ENCODE data around the gene DCDC1.
"Not testable (repeated sequence)": the region's sequence is repeated elsewhere in the genome, so short reads cannot be mapped to it uniquely, and the experiment has no call there.

DCDC1 gene

DNA sequence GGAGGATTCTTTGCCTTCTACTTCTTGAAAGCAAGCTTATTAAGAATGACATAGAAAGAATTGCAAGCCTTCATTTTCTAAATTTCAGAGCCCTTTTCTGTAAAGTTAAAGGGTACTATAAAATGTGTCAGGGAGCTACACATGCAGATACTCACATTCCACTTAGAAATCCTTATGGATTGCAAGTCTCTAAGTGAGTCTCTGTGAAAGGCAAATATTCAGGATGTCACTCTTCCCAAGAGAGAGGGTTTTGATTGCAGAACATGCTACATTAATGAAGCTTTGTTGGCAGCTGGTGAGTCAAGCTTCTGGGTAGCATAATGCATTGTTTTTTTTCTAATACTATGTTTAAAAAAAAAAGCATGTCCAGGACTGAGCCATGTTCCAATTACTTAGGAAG lies 369.2 kb downstream of the DCDC1 start:
- in situ Hi-C loops (cut with HindIII; ENCODE audit: low sequenced_read_pairs) = no loop called here

DNA sequence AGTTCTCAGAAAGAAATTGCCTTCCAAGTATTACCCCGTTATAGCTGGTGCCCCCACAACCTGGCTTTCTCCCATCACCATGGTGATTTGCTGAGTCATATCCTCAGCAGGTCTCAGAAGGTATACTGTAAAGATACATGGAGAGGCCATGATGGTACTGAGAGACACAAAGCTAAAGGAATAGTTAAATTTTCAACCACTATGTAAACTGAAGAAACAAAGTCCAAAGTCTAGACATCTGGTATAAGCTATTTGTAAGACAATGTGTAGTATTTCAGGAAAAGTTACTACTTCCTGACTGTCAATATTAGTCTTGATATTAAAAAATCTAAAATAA lies 377.1 kb downstream of the DCDC1 start:
- in situ Hi-C loops (cut with HindIII; ENCODE audit: low sequenced_read_pairs) = no loop called here

DNA sequence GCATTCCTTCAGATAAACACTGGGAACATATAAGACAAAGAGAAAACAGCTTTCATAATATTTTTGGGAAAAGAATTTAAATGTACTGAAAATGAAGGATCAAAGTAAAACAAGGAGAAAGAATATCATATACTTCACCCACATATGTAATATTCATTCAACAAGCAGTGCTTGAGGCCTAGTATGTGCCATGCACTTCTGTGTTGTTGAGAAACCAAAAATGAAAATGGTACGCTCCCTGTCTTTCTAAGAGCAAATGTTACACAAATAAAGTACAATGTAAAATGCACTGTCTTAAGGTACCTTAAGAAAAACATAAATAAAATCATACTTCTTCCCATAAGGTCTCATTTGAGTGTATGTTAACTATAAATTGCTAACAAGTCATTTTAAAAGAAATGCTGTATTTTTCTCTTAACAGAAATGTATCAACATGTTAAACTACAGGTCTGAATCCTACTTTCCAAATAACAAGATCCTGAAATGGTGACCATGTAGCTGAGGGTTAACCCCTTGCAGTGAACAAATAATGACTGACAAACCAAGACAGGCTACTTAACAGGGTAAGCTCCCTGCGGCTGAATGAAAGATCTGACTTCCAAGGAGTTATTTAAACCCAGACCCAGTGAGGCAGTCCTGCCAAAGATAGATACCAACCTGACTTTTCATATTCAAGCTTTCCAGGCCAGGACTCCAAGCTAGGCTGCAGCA lies 377.6 kb downstream of the DCDC1 start:
- in situ Hi-C loops (cut with HindIII; ENCODE audit: low sequenced_read_pairs) = no loop called here

DNA sequence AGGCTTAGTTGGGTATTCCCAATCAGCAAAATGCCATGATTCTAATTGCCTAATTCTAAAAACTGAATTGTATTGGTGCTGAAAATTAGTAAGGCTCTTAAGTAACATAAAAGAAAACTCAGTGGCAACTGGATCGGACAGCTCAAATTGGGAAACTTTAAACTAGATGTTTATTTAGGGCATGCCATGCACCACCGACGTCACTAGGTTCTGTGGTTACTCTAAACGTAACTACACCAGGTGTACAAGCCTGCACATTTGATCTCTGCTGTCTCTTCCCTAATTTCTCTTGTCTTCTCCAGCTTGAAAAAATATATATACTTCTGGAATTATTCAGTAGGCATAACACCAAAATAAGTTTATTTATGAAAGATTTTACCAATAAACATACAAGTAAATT lies 378.2 kb downstream of the DCDC1 start:
- in situ Hi-C loops (cut with HindIII; ENCODE audit: low sequenced_read_pairs) = no loop called here

DNA sequence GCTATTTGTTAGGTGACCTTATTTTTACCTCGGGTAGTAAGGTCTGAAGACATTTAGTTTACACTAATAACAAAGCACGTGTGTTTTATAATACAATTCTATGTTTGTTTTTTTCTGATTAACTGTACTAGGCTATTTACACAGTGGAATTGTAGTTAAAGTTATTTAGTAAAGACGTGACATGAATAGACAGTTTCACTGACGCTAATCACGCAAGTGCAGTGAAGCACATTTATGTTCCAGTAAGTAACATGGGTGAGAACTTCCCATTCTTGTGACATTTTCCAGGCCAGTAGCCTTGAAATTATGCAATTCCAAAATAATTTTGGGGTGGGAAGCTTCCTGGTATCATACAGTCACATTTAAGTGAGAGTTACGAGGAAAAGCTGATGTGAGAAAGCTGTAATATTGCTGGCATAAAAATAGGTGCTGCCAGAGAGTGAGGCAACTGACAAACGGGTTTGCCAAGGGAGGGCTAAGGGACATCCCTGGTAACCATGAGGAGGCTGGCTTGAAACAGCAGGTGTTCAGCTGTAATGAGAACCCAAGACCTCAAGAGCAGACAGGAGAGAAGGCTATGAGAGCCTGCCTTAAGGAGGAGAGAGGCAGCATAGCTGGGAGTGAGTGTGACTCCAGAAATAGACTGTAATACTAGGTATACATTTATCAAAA lies 378.8 kb downstream of the DCDC1 start:
- in situ Hi-C loops (cut with HindIII; ENCODE audit: low sequenced_read_pairs) = no loop called here

DNA sequence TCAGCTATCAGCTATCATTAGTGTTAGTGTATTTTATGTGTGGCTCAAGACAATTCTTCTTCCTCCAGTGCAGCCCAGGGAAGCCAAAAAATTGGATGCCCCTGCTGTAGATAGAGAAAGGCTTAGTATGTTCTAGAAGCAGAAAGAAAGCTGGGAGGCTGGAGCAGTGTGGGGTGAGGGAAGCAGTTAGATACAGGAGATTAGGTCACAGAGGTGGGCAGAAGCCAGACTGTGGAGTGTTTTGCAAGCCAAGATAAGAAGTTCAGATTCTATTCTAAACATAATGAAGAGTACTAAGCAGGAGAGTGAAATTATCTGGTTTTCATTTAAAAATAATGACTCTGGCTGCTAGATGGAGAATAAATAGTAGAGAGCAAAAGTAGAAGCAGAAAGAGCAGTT lies 381.7 kb downstream of the DCDC1 start:
- in situ Hi-C loops (cut with HindIII; ENCODE audit: low sequenced_read_pairs) = no loop called here

DNA sequence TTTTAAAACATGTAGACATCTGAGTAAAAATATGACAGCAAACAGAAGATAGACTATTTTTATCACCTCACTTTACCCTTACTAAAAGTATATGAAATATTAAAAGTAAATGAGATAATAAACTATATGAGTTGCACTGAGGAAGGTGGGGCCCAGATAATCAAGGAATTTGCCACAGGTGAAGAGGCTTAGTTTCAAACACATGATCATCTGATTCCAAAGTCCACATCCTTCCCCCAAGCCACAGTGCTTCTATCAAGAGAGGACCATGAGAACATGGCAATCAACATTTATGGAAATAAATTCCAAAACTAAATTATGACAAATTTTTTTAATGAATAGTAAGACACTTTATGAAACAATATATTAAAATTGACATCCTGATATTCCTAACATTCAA lies 384.0 kb downstream of the DCDC1 start:
- in situ Hi-C loops (cut with HindIII; ENCODE audit: low sequenced_read_pairs) = no loop called here

DNA sequence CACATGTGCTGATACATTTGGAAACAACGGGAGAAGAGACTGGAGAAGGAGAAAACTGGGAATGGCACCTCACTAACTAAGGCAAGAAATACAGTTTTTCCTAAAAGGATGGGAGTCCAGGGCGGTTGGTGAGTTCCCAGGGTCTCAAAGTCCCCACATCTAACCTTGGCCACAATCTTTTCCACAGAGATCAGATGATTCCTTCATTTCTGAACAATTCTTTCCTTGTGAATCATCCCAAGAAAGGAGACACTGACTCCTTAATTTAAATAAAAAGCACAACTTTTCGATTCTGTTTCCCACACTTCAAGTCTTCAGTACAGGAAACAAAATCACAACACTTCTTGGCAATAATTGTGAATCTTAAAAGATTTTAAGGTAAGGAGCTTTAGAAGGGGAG lies 384.7 kb downstream of the DCDC1 start:
- in situ Hi-C loops (cut with HindIII; ENCODE audit: low sequenced_read_pairs) = no loop called here

DNA sequence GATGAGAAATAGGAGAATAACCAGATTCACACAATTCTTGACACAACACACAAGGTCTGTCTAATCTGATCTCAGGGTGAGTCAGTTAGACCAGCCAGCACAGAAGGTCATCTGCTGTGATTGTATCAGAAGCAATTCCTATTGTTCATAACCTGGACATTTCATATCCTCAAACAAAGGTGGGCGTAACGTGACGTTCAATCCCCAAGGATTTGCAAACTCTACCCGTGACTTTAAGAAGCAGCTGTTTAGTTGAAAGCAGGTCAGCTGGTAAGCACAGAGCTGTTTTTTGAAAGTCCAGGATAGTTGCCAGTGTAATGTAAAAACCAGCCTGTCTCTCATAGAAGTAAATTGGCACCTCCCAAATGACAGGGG lies 385.1 kb downstream of the DCDC1 start:
- in situ Hi-C loops (cut with HindIII; ENCODE audit: low sequenced_read_pairs) = no loop called here

DNA sequence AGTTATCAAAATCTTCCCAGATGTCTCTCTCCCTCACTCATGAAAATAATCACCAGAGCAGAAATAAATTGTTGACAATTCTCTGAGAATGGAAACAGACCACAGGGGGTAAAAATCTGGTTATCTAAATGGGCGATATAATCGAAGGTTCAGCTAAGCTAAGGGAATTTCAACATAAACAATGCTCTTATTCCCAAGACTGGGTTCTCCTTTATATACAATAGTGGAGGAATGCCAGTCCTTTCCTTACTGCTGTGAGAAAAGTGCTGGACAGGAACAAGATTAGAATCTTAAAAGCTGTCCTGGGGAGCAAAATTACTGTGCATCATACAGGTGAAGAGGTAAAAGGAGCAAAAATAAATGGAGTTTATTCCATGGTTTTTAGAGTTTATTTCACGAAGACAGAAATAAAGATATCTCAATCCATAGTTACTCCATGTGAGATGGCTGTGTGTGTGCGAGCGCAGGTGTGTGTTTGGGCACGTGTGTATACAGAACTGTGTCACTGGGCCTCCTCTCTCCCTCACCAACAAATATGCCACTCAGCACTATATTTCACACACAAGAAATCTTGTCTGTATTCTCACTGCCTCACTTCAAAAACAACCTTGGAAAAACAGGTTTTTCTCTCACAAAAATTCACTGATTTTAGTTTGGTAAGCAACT lies 385.6 kb downstream of the DCDC1 start:
- in situ Hi-C loops (cut with HindIII; ENCODE audit: low sequenced_read_pairs) = no loop called here

DNA sequence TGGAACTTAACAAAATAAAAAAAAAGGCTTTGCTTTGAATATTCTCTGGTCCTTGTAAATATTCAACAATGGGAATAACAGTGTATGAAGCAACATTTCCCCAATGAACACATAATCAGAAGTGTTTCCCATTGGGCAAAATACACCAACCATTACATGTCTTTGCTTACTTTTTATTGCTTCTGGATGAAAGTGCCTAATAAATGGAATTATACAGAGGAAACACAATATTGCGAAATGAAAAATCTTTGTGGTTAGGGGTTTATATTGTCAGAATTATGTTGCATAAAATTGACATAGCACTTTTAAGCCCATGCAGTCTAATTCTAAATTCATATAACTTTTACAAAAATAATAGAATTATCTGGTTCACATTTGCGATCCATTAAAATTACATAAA lies 386.4 kb downstream of the DCDC1 start:
- in situ Hi-C loops (cut with HindIII; ENCODE audit: low sequenced_read_pairs) = no loop called here

DNA sequence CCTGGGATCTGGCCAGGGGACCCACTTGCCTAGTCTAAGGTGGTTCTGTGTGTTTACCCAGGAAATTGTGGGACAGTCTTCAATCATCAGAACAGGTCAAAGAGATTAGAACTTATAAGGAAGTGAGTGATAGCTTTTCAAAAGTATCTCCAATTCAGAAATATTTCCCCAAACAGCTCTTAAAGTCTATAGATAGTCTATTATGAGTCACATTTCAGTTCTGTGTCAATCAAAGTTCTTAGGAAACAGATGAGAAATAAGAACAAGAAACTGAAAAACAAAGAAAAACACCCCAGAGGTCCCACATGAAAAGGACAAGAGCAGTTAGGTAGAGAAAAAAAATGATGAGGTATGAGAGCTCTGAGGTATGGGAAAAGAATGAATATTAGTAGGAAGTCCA lies 402.0 kb downstream of the DCDC1 start:
- in situ Hi-C loops (cut with HindIII; ENCODE audit: low sequenced_read_pairs) = no loop called here

DNA sequence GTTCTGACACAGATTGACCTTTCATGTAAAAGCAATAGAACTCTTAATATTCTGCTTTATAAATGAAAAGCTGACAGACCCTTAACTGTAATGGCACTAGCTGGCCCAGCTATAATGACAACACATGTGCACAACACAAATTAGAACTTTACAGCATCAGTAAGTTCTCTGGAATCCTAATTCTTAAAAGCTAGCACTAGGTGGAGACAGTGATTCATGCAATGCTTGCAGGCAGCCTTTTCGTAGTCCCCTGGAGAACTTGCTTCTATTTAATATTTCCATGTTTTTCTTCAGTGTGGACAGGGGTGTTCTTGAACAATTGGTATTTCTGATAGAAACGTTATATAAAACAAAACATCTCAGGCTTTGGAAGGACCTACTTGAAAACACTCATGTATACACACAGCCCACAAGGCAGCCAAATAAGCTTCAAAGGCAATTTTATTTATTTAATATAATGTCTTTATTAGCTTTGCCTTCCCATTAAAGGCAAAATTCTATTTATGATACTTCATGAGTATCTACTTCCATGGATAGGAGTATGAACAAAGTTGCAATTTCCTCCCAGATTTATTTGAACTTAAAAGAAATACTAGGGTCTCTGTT lies 409.0 kb downstream of the DCDC1 start:
- in situ Hi-C loops (cut with HindIII; ENCODE audit: low sequenced_read_pairs) = no loop called here

DNA sequence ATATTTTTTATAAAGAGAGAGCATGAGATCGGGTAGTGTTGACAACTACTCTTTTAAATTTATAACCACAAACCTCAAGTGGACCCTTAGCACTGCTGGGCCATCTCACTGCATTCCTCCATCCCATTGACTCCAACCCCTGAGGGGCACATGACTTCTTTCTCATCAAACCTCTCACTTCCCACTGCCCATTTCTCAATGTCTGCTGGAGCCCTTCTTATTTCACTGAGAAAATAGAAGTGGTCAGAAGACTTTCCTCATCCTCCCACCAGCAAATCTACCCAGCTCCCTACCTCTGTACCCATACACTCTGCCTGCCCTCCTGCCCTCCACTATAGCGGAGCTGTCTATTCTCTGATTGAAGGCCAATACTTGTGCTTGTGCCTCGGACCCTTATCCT lies 412.8 kb downstream of the DCDC1 start:
- in situ Hi-C loops (cut with HindIII; ENCODE audit: low sequenced_read_pairs) = no loop called here

DNA sequence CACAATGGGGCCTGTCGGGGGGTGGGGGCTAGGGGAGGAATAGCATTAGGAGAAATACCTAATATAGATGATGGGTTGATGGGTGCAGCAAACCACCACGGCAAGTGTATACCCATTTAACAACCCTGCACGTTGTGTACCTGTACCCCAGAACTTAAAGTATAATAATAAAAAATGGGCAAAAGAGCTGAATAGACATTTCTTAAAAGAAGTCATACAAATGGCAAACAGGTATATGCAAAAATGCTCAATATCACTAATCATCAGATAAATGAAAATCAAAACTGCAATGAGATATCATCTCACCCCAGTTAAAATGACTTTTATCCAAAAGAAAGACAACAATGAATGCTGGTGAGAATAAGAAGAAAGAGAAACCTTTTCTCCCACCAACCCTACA lies 419.7 kb downstream of the DCDC1 start:
- in situ Hi-C loops (cut with HindIII; ENCODE audit: low sequenced_read_pairs) = no loop called here

DNA sequence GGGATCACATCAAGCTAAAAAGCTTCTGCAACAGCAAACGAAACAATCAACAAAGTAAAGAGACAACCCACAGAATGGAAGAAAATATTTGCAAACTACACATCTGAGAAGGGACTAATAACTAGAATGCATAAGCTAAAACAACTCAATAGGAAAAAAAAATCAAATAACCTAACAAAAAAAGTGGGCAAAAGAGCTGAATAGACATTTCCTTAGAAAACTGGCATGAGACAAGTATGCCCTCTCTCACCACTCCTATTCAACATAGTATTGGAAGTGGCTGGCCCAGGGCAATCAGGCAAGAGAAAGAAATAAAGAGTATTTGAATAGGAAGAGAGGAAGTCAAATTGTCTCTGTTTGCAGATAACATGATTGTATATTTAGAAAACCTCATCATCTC lies 421.8 kb downstream of the DCDC1 start:
- in situ Hi-C loops (cut with HindIII; ENCODE audit: low sequenced_read_pairs) = not testable (repeated sequence)

DNA sequence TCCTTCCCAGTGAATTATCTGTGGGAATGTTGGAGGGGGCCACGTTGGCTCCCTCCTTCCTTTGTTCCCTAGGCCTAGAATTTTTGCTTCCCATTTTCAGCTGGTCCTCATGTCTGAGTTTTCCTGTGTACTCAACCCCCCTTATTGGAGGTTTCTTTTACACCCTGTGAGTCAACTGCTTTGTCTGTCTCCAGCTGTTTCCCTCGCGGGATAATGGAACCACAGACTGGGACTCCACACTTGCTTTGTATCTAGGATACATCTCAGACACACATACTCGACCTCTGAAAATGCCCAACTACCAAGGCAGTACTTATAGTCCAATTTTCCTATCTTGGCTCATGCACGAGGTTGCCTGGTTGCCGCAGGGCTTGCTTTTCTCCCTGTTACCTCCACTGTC lies 430.7 kb downstream of the DCDC1 start:
- in situ Hi-C loops (cut with HindIII; ENCODE audit: low sequenced_read_pairs) = no loop called here

DNA sequence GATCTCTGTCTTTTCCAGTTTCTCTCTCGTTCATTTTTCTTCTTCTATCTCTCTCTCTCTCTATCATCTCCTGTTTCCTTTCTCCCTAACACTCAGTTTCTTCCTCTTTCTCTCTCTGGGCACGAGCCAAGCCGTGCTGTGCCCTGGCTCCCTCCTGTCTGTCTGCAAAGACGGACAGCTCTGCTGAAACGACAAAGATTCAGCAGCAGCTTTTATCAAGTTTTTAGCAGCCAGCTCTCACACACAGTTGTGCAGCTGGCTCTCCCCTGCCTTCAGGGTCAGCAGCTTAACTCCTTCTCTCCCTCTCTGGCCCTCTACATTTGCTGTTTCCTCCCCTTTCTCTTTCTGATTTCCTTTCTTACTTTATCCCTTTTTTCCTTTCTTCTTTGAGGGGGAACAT lies 431.4 kb downstream of the DCDC1 start:
- in situ Hi-C loops (cut with HindIII; ENCODE audit: low sequenced_read_pairs) = no loop called here

DNA sequence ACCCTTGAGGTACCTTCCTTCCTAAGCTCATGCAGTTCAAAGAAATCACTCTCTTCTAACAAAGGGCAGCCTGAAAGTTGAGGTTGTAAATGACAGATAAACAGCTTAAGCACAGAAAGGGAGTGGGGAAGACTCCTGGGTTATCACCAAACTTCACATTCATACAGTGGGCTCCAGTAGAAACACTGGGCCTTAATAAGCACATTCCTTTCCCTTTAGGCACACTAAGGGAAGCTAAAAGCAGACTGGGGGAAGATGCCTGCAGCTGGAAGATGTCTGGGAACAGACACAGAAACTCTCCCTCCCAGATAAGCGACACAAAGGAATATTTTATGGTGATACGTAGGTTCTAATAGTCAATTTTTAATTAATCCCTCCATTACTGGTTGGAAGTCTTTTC lies 433.0 kb downstream of the DCDC1 start:
- in situ Hi-C loops (cut with HindIII; ENCODE audit: low sequenced_read_pairs) = no loop called here

DNA sequence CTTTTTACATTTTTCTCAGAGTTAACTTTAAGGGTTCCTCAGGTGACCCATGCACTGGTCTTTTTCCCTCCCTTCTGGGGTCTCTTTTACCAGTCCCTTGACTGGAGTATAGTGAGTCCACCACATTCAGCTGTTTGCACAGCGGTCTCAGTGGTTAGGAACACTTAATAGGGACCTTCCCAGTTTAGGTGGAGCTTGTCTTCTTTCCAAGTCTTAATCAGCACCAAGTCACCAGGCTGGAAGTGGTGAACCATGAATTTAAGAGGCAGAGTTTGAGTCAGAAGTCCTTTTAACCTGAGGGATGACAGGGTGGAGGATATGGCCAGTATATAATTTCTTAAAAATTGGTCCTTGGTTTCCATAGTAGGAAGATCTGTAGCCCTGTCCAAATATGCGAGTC lies 433.7 kb downstream of the DCDC1 start:
- in situ Hi-C loops (cut with HindIII; ENCODE audit: low sequenced_read_pairs) = no loop called here

DNA sequence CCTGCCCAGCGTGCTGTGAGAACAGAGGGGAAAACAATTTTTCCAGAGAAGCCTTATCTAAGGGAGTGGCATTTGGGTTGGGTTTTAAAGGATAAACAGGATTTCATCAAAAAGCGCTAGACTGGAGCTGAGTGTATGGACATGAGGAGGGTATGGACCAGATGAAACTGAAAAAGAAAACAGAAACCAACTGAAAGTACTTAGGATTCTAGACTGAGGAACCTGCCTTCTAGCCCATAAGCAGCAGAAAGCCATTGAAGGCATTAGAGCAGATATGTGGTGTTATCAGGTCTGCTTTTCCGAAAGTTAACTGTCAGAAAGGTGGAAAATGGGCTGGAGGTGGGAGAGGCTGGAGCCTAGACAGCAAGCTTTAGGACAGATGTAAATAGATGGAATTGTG lies 443.4 kb downstream of the DCDC1 start:
- in situ Hi-C loops (cut with HindIII; ENCODE audit: low sequenced_read_pairs) = no loop called here

DNA sequence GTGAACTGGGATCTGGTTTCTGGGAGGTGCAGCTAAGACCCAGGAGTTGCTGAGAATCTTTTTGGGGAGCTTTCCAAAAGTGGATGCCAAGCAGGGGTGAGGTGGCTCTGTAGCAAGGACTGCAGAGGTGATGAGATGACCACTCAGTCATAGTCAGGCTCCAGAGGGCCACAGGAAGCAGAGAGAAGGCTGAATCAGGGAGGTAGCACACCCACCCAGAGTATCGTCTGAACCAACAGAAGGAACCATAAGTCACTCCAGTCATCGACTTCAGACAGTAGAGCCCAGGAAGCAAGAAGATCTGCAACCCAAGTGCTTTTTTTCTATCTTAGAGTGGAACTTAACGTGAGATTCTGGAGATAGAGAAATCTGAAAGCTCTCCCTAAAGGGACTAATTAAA lies 447.7 kb downstream of the DCDC1 start:
- in situ Hi-C loops (cut with HindIII; ENCODE audit: low sequenced_read_pairs) = no loop called here

Measured in endothelial cell of hepatic sinusoid (primary cell).